Stimulated activated CD4-positive, alpha-beta T cell treated with anti-CD3 and anti-CD28 coated beads, Interleukin-4, amount 100 ng/mL, for 4 hours (primary cell): Measurements from ENCODE around the gene SNRPF.
"Not testable (repeated sequence)": the region's sequence is repeated elsewhere in the genome, so short reads cannot be mapped to it uniquely, and the experiment has no call there.

Source experiments
- DNase-seq, 2 experiments: peaks; one replicate each; pipeline ENCODE4 v3.0.0-alpha.2; 2020

The SNRPF gene

GRCh38 chr12:95858451-95859343, at the start of gene SNRPF:
Gene SNRPF, plus strand, starts transcription at chr12:95858952. Its CDS starts 122 bp downstream, at chr12:95859074.
- peak; percentile 82 to 91 for DNase-seq

- no peak for DNase-seq
These were observed 49.6 kb upstream of the SNRPF start for GRCh38 chr12:95809000-95809680.

GRCh38 chr12:95810411-95810810, 48.3 kb upstream of the SNRPF start:
- no peak for DNase-seq

- not testable (repeated sequence) for DNase-seq
These were observed 46.6 kb upstream of the SNRPF start for GRCh38 chr12:95812155-95812554.

GRCh38 chr12:95815632-95816212, 43.0 kb upstream of the SNRPF start:
- no peak for DNase-seq

GRCh38 chr12:95820096-95820703, 38.6 kb upstream of the SNRPF start:
- DNase-seq = no peak

- no peak for DNase-seq
These were observed 29.4 kb upstream of the SNRPF start for GRCh38 chr12:95829395-95829794.

GRCh38 chr12:95830335-95831089, 28.2 kb upstream of the SNRPF start:
- no peak for DNase-seq

- no peak for DNase-seq
These were observed 24.2 kb upstream of the SNRPF start for GRCh38 chr12:95834572-95834971.

GRCh38 chr12:95836185-95836609, 22.6 kb upstream of the SNRPF start:
- no peak for DNase-seq

GRCh38 chr12:95836630-95837239, 22.0 kb upstream of the SNRPF start:
- DNase-seq = no peak

- no peak for DNase-seq
These were observed 21.3 kb upstream of the SNRPF start for GRCh38 chr12:95837240-95838038.

- DNase-seq = no peak
These were observed 20.6 kb upstream of the SNRPF start for GRCh38 chr12:95838125-95838524.

GRCh38 chr12:95842426-95842825, 16.3 kb upstream of the SNRPF start:
- DNase-seq = not testable (repeated sequence)

- DNase-seq = no peak
These were observed 10.0 kb upstream of the SNRPF start for GRCh38 chr12:95848575-95849388.

- DNase-seq = no peak
These were observed 7.1 kb upstream of the SNRPF start for GRCh38 chr12:95851606-95852005.

GRCh38 chr12:95852133-95852532, 6.6 kb upstream of the SNRPF start:
- no peak for DNase-seq

- DNase-seq = no peak
These were observed 1.6 kb upstream of the SNRPF start for GRCh38 chr12:95857156-95857555.

GRCh38 chr12:95857799-95858198, 953 bp upstream of the SNRPF start:
- DNase-seq = no peak

GRCh38 chr12:95859344-95859816, 628 bp downstream of the SNRPF start:
- DNase-seq = no peak
